ENCODE data around the gene FOXD1. TPM values are rescaled to one million over a fixed set of nuclear protein-coding genes. Genes with fewer than 3 reads are reported as not detected.

Gene FOXD1
- polyA plus RNA-seq, 1 donor (not counting 4 experiments of a cell fraction or from before 2014, with no cell fraction given): 7.0 TPM

GRCh38 chr5:73405691-73406090 is 42.9 kb downstream of the FOXD1 start:
- dilution Hi-C loops (cut with MboI; ENCODE audit: extremely low pct_ligation_motif_present, low sequenced_read_pairs): no loop called here
- FAIRE-seq: no peak

GRCh38 chr5:73399775-73400174 is 48.8 kb downstream of the FOXD1 start:
- DNase-seq (ENCODE audit: low read depth, low spot score) (no peak), FAIRE-seq (no peak)
- no peak overlapping the region for H3K27ac ChIP-seq (ENCODE audit: control insufficient read depth, insufficient read depth, low read length)
- H3K4me1 ChIP-seq (ENCODE audit: control insufficient read depth, extremely low read depth, insufficient read depth, low read length): no peaks in the 10 kb centered on the region
- no peaks in the 10 kb centered on the region for H4K20me1 ChIP-seq (ENCODE audit: control insufficient read depth, extremely low read depth, insufficient read depth, low read length)
- TF ChIP-seq CTCF (optimal IDR thresholded peaks at IDR 0.05 in 1 of 3, IDR thresholded peaks at IDR 0.05 in 1 of 3, conservative IDR thresholded peaks at IDR 0.05 in 1 of 3; ENCODE audit: extremely low read depth in 1 of 3, insufficient read depth in 2 of 3, low read length in 3 of 3) (no peak), EZH2 (IDR thresholded peaks at IDR 0.05; ENCODE audit: low read length) (no peak)
- no peak overlapping the region for H3K9ac ChIP-seq (ENCODE audit: control insufficient read depth, extremely low read depth, insufficient read depth, low read length)
- no peaks in the 10 kb centered on the region for H3K36me3 ChIP-seq (ENCODE audit: control insufficient read depth in 2 of 2, extremely low read depth in 1 of 2, insufficient read depth in 2 of 2, low read length in 2 of 2)
- no peak overlapping the region for H3K4me2 ChIP-seq (ENCODE audit: control insufficient read depth, extremely low read depth, insufficient read depth, low read depth, low read length)
- no peaks in the 10 kb centered on the region for H3K9me3 ChIP-seq (ENCODE audit: control insufficient read depth, low read depth, low read length)
- dilution Hi-C loops (cut with MboI; ENCODE audit: extremely low pct_ligation_motif_present, low sequenced_read_pairs): no loop called here
- H2AFZ ChIP-seq (ENCODE audit: control insufficient read depth, low read length): no peak overlapping the region
- H3K9me1 ChIP-seq (ENCODE audit: control insufficient read depth, extremely low read depth, insufficient read depth, low read length): no peaks in the 10 kb centered on the region
- H3K27me3 ChIP-seq (ENCODE audit: control insufficient read depth, extremely low read depth, insufficient read depth, low read length): no peaks in the 10 kb centered on the region
- H3K4me3 ChIP-seq (ENCODE audit: control insufficient read depth in 2 of 3, extremely low read depth in 1 of 3, insufficient read depth in 2 of 3, low read depth in 1 of 3, low read length in 3 of 3): no peak overlapping the region
- H3K79me2 ChIP-seq (ENCODE audit: control insufficient read depth, insufficient read depth, low read length): no peaks in the 10 kb centered on the region

More at GRCh38 chr5:73405691-73406090, 42.9 kb downstream of the FOXD1 start:
- H3K9ac ChIP-seq (ENCODE audit: control insufficient read depth, extremely low read depth, insufficient read depth, low read length): no peak overlapping the region
- no peaks in the 10 kb centered on the region for H3K9me1 ChIP-seq (ENCODE audit: control insufficient read depth, extremely low read depth, insufficient read depth, low read length)
- no peaks in the 10 kb centered on the region for H3K79me2 ChIP-seq (ENCODE audit: control insufficient read depth, insufficient read depth, low read length)
- no peaks in the 10 kb centered on the region for H3K4me1 ChIP-seq (ENCODE audit: control insufficient read depth, extremely low read depth, insufficient read depth, low read length)
- no peak for DNase-seq (ENCODE audit: low read depth, low spot score)
- no peaks in the 10 kb centered on the region for H4K20me1 ChIP-seq (ENCODE audit: control insufficient read depth, extremely low read depth, insufficient read depth, low read length)
- no peaks in the 10 kb centered on the region for H3K27me3 ChIP-seq (ENCODE audit: control insufficient read depth, extremely low read depth, insufficient read depth, low read length)
- H3K4me3 ChIP-seq (ENCODE audit: control insufficient read depth in 2 of 3, extremely low read depth in 1 of 3, insufficient read depth in 2 of 3, low read depth in 1 of 3, low read length in 3 of 3): no peak overlapping the region
- H2AFZ ChIP-seq (ENCODE audit: control insufficient read depth, low read length): no peak overlapping the region
- H3K9me3 ChIP-seq (ENCODE audit: control insufficient read depth, low read depth, low read length): no peaks in the 10 kb centered on the region
- no peak overlapping the region for H3K27ac ChIP-seq (ENCODE audit: control insufficient read depth, insufficient read depth, low read length)
- no peak for TF ChIP-seq CTCF (optimal IDR thresholded peaks at IDR 0.05 in 1 of 3, IDR thresholded peaks at IDR 0.05 in 1 of 3, conservative IDR thresholded peaks at IDR 0.05 in 1 of 3; ENCODE audit: extremely low read depth in 1 of 3, insufficient read depth in 2 of 3, low read length in 3 of 3)
- no peaks in the 10 kb centered on the region for H3K36me3 ChIP-seq (ENCODE audit: control insufficient read depth in 2 of 2, extremely low read depth in 1 of 2, insufficient read depth in 2 of 2, low read length in 2 of 2)
- H3K4me2 ChIP-seq (ENCODE audit: control insufficient read depth, extremely low read depth, insufficient read depth, low read depth, low read length): no peak overlapping the region

Other genes with a start within 250 kb of the FOXD1 start
- gene BTF3, start 49.7 kb upstream of the FOXD1 start, polyA plus RNA-seq: 505 to 857 TPM (median 694 TPM) in 3 replicates
- 8.7 to 20.6 TPM (median 16.6 TPM) in 3 replicates for gene ANKRA2, start 116.9 kb upstream of the FOXD1 start, polyA plus RNA-seq
- gene UTP15, start 117.0 kb upstream of the FOXD1 start, polyA plus RNA-seq: 16.3 to 28.3 TPM (median 21.7 TPM) in 3 replicates
- 17.7 to 31.6 TPM (median 24.2 TPM) in 3 replicates for gene ARHGEF28, start 177.4 kb upstream of the FOXD1 start, polyA plus RNA-seq

Measured in keratinocyte (primary cell).